Cardiac muscle cell (in vitro differentiated cells and primary cell): ENCODE data around the gene MGST2. TPM values are rescaled to one million over a fixed set of nuclear protein-coding genes. Genes with fewer than 3 reads are reported as not detected.

ENCODE experiments used
- DNase-seq, 2 donors: peaks; one replicate each; pipeline versions ENCODE4 v3.0.0 to v3.0.0-alpha.2; 2010 to 2017; ENCODE audit warnings: low read depth in 1 of 2, low spot score in 1 of 2
- H3K27ac ChIP-seq: fragments of 200-600 bp; sonication (generic); 2 replicates; pipeline ENCODE4 v1.5.1; 2016
- H3K27me3 ChIP-seq: fragments of 200-600 bp; sonication (generic); 2 replicates; pipeline ENCODE4 v1.6.0; 2016; ENCODE audit warnings: control low read depth
- H3K36me3 ChIP-seq: fragments of 200-600 bp; sonication (generic); 2 replicates; pipeline ENCODE4 v1.5.1; 2016; ENCODE audit warnings: control low read depth
- H3K4me1 ChIP-seq: fragments of 200-600 bp; sonication (generic); 2 replicates; pipeline ENCODE4 v1.8.1; 2017; ENCODE audit warnings: low read depth, mild to moderate bottlenecking, mixed run types
- H3K4me3 ChIP-seq: fragments of 200-600 bp; sonication (generic); 2 replicates; pipeline ENCODE4 v1.5.1; 2016; ENCODE audit warnings: mild to moderate bottlenecking
- H3K9me3 ChIP-seq: fragments of 200-600 bp; sonication (generic); 2 replicates; pipeline ENCODE4 v1.5.1; 2017; ENCODE audit warnings: low read depth, mild to moderate bottlenecking, control low read depth
- polyA plus RNA-seq: library from polyadenylated mRNA; unstranded; fragments of >200 nt; fragmentation: Nextera tagmentation; extraction: Ambion mirVana; gene quantifications from 2 replicates; pipeline ENCODE4 v1.2.1, GENCODE V29; 2016
- total RNA-seq: library from RNA; depleted of rRNA; stranded (reverse); fragments of >200 nt; gene quantifications from 2 replicates; pipeline ENCODE4 v1.2.3, GENCODE V29; 2016
- TF ChIP-seq, protein P1 (sequence below): IDR thresholded peaks from 2 replicates; pipeline ENCODE4 v1.5.1; 2012; ENCODE audit warnings: low read depth, mild to moderate bottlenecking, low read length

MGST2 gene
- 36.5 and 57.1 TPM in 2 replicates for total RNA-seq
- 66.9 and 90.8 TPM in 2 replicates for polyA plus RNA-seq

DNA sequence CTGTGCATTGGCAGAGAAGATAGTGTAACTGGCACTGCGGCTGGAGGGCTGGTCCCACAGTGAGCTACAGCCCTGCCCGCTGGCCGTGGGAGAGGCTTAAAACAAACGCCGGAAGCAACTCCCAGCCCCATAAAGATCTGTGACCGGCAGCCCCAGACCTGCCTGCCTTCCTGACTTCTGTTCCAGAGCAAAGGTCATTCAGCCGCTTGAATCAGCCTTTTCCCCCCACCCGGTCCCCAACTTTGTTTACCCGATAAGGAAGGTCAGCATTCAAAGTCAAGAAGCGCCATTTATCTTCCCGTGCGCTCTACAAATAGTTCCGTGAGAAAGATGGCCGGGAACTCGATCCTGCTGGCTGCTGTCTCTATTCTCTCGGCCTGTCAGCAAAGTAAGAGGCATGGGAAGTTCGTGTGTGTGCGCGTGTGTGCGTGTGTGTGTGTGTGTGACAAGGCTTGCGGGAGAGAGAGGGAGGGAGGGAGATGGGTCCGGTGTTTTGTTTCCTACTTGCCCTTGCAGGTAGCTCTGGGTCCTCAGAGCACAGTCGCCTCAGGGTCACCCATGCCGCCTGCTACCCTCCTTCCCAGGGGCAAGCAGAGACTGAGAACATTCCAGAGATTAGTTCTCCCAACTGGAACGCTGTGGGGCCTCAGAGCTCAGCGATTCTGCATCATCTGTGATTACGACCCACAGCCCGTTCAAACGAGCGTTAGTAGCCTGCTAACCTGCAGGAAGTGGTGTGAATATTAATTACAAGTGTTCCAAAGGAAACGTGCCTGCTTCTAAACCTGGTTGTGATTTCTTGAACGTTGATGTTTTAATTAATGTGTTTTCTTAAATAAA, at the start of gene MGST2:
TSS of gene MGST2 (plus strand) at position 130 of the 840 bp plus-strand sequence. CDS start at position 331, 201 bp downstream.
- H3K27me3 ChIP-seq: no peaks in the 10 kb centered on the region
- no peaks in the 10 kb centered on the region for H3K36me3 ChIP-seq
- no peaks in the 10 kb centered on the region for H3K9me3 ChIP-seq
- TF ChIP-seq, protein P1, sequence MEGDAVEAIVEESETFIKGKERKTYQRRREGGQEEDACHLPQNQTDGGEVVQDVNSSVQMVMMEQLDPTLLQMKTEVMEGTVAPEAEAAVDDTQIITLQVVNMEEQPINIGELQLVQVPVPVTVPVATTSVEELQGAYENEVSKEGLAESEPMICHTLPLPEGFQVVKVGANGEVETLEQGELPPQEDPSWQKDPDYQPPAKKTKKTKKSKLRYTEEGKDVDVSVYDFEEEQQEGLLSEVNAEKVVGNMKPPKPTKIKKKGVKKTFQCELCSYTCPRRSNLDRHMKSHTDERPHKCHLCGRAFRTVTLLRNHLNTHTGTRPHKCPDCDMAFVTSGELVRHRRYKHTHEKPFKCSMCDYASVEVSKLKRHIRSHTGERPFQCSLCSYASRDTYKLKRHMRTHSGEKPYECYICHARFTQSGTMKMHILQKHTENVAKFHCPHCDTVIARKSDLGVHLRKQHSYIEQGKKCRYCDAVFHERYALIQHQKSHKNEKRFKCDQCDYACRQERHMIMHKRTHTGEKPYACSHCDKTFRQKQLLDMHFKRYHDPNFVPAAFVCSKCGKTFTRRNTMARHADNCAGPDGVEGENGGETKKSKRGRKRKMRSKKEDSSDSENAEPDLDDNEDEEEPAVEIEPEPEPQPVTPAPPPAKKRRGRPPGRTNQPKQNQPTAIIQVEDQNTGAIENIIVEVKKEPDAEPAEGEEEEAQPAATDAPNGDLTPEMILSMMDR: no peak
- H3K4me3 ChIP-seq: peak within 1 kb of the TSS; percentile 6
- peak; percentile 87 to 89 for DNase-seq
- peak within 1 kb of the TSS; percentile 99 for H3K27ac ChIP-seq
- peaks cover 48% of the 10 kb centered on the region for H3K4me1 ChIP-seq

DNA sequence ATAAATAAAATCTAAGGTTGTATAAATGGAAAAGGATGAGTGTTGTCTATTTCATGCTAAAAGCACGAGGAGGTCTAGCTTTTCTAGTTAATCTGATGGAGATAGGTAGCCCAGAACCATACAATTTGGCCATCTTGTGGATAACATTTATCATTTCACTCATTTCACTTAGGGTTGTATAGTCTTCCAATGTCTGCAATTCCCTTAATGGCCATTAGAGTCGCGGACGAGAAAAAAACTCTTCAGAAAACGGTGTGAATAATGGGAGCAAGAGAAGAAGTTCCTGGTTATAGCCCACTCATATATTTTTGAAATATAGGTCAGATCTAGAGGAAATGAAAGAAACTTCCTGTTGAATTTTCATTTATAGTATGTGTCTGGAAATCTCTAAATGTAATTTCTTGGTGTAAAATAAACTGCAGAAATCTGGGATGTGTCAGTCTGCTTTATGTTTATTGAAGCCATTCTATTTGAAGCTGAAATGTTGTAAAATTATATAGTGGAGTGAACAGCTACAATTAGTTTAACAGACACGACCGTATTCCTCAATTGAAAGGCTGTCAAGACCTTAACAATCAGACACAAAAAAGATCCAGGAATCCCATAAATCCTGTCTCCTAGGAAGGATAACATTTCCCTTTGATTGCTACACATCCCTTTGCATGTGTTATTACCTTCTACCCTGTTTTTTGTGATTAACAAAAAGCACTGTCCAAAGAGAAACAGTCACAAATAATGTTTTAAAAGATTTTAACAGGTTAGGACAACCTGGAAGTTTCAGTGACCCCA, 47.7 kb upstream of the MGST2 start:
- H3K27ac ChIP-seq: no peak overlapping the region
- TF ChIP-seq, protein P1: peak; percentile 46
- H3K4me3 ChIP-seq: no peak overlapping the region
- H3K36me3 ChIP-seq: no peaks in the 10 kb centered on the region
- H3K27me3 ChIP-seq: no peaks in the 10 kb centered on the region
- no peaks in the 10 kb centered on the region for H3K9me3 ChIP-seq
- no peaks in the 10 kb centered on the region for H3K4me1 ChIP-seq
- peak in 1 of 2 donors; percentile 22 for DNase-seq

DNA sequence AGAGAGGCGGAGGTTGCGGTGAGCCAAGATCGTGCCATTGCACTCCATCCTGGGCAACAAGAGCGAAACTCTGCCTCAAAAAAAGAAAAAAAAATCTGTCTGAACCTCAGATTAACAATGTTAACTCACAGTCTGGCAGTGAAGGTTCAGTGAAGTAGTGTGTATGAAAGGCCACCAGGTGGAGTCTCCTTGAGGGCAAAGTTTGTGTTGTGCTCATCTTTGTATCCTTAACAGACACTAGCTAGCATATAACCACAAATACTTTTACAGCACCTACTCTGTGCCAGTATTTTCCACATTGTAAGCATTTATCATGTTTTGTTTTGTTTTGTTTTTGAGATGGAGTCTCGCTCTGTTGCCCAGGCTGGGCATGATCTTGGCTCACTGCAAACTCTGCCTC, 46.0 kb upstream of the MGST2 start:
- H3K27me3 ChIP-seq: no peaks in the 10 kb centered on the region
- DNase-seq: peak; percentile 23 to 50
- no peaks in the 10 kb centered on the region for H3K36me3 ChIP-seq
- no peaks in the 10 kb centered on the region for H3K4me1 ChIP-seq
- no peak overlapping the region for H3K27ac ChIP-seq
- H3K4me3 ChIP-seq: no peak overlapping the region
- TF ChIP-seq, protein P1: peak; percentile 62
- no peaks in the 10 kb centered on the region for H3K9me3 ChIP-seq

DNA sequence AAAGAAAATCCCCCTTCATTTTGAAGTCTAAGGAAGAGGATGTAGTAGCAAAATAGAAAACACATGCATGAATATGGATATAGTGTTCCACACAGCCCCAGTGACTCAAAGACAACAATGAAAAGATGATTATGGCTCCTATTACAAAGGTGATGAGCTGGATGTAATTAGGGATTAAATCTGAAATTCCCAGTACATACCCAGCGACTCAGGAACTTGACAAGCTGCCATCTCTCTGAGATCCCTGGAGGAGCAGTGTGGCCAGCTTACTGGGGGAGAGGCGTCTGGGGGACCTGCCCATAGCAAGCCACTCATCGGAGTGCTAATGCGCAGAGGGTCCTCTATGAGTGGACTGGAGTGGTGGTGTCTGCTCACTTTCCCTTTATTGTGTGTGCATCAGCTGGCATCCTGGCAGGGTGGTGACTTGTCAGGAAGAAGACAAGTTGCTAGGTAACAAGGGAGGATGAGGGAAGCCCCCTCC, 42.7 kb upstream of the MGST2 start:
- TF ChIP-seq, protein P1: no peak
- Histone ChIP-seq H3K9me3 (no peaks in the 10 kb centered on the region), H3K27me3 (no peaks in the 10 kb centered on the region), H3K4me1 (no peaks in the 10 kb centered on the region), H3K27ac (no peak overlapping the region), H3K36me3 (no peaks in the 10 kb centered on the region), H3K4me3 (no peak overlapping the region)
- no peak for DNase-seq

DNA sequence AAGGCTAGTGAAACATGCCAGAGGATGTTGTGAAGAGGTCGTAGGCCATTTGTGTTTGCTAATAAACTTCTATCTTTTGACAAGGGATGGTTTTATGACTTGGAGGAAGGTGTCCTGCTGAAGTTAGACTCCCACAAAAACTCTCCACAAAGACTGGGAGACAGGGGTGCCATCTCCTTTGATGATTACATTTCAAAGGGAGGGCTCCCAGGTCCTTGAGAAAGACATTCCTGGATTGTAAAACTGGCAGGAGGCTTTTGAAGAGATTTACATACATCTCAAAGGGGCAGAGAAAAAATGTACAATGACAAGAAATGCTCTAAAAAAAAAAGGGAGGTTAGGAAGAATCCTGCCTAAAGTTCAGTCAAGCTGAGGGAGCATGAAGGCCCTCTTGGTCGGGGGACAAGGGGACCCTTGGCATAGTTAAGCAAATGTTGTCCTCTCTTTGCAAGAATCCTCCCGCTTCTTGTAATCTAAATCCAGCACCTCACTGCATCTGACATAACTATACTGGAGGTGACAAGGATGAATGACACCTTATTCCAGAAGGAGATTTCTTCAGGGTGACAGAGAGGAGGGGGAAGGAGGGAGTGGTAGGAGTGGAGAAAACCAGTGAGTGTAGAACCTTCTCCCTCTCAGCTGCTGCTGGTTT, 41.1 kb upstream of the MGST2 start:
- DNase-seq: no peak
- TF ChIP-seq, protein P1: no peak
- Histone ChIP-seq H3K36me3 (no peaks in the 10 kb centered on the region), H3K27ac (no peak overlapping the region), H3K9me3 (no peaks in the 10 kb centered on the region), H3K27me3 (no peaks in the 10 kb centered on the region), H3K4me1 (peaks cover 4% of the 10 kb centered on the region), H3K4me3 (no peak overlapping the region)
